HEK293 (cell line): ENCODE data around the gene EGFLAM.

Experiments
- CTCF ChIA-PET: fragments of 350-600 bp; formaldehyde crosslinking; extraction: SDS; loops from one replicate; lab custom pipeline; 2021; ENCODE audit warnings: antibody characterized with exemption; lab: Yijun Ruan, JAX
- POLR2A ChIA-PET: fragments of 300-600 bp; formaldehyde crosslinking; extraction: SDS; loops from one replicate; lab custom pipeline; 2020; ENCODE audit warnings: antibody characterized with exemption, inconsistent platforms; lab: Yijun Ruan, JAX
- H3K27ac ChIP-seq: fragments of 200-500 bp; sonication (Bioruptor generic); 2 replicates; pipeline ENCODE4 v1.5.1; 2014; ENCODE audit warnings: low read depth, low read length, control low read depth, inconsistent platforms; ENCODE audit errors: extremely low read depth
- H3K36me3 ChIP-seq, 2 experiments: fragments of 200-500 bp in 1 of 2; sonication (Bioruptor generic) in 1 of 2; 1 replicate in 1 of 2; 2 replicates in 1 of 2; pipeline ENCODE4 v1.5.1; 2014 to 2017; ENCODE audit warnings: inconsistent platforms in 2 of 2, low read length in 2 of 2; ENCODE audit not compliant: control insufficient read depth in 2 of 2, insufficient read depth in 1 of 2
- H3K4me1 ChIP-seq: fragments of 200-500 bp; sonication (Bioruptor generic); 2 replicates; pipeline ENCODE4 v1.5.1; 2014; ENCODE audit warnings: mild to moderate bottlenecking, low read length, inconsistent platforms; ENCODE audit not compliant: control insufficient read depth, insufficient read depth
- H3K4me3 ChIP-seq: 2 replicates; pipeline ENCODE4 v1.5.1; 2011; ENCODE audit warnings: low read depth, mild to moderate bottlenecking, control low read depth, low read length, moderate library complexity
- H3K9me3 ChIP-seq: fragments of 200-500 bp; sonication (Bioruptor generic); 2 replicates; pipeline ENCODE4 v1.5.1; 2014; ENCODE audit warnings: low read depth, low read length, inconsistent platforms; ENCODE audit not compliant: control insufficient read depth, insufficient read depth
- BCL11B ChIP-seq: fragments of 450-650 bp; formaldehyde crosslinking; IDR thresholded peaks from 2 replicates; pipeline ENCODE4 v1.5.1; 2016; ENCODE audit warnings: low read depth, missing biosample characterization, missing genetic modification characterization
- EGR2 ChIP-seq: fragments of 450-650 bp; formaldehyde crosslinking; IDR thresholded peaks from 2 replicates; pipeline ENCODE4 v1.5.1; 2016; ENCODE audit warnings: low read depth, missing biosample characterization, missing genetic modification characterization
- GLI4 ChIP-seq: fragments of 450-650 bp; formaldehyde crosslinking; IDR thresholded peaks from 2 replicates; pipeline ENCODE4 v1.5.1; 2016; ENCODE audit warnings: missing biosample characterization, missing genetic modification characterization
- IKZF3 ChIP-seq: fragments of 450-650 bp; IDR thresholded peaks from 2 replicates; pipeline ENCODE4 v1.5.0; 2018; ENCODE audit warnings: missing biosample characterization, mild to moderate bottlenecking, missing genetic modification characterization, moderate library complexity
- TRIM28 ChIP-seq: IDR thresholded peaks from 2 replicates; pipeline ENCODE4 v1.6.1; 2011; ENCODE audit warnings: low read length, control low read depth, borderline replicate concordance
- YY1 ChIP-seq: fragments of 450-650 bp; formaldehyde crosslinking; IDR thresholded peaks from 2 replicates; pipeline ENCODE4 v1.5.1; 2018; ENCODE audit warnings: missing biosample characterization, missing genetic modification characterization
- ZBTB1 ChIP-seq: fragments of 450-650 bp; formaldehyde crosslinking; IDR thresholded peaks from 2 replicates; pipeline ENCODE4 v1.5.1; 2016; ENCODE audit warnings: missing biosample characterization, missing genetic modification characterization
- ZBTB17 ChIP-seq: fragments of 450-650 bp; formaldehyde crosslinking; IDR thresholded peaks from 2 replicates; pipeline ENCODE4 v1.5.1; 2016; ENCODE audit warnings: missing biosample characterization, missing genetic modification characterization
- ZFHX2 ChIP-seq: fragments of 450-650 bp; formaldehyde crosslinking; conservative IDR thresholded peaks from 2 replicates; pipeline ENCODE4 v1.5.1; 2016; ENCODE audit warnings: missing biosample characterization, missing genetic modification characterization
- ZNF239 ChIP-seq: fragments of 450-650 bp; formaldehyde crosslinking; IDR thresholded peaks from 2 replicates; pipeline ENCODE4 v1.5.1; 2016; ENCODE audit warnings: missing biosample characterization, missing genetic modification characterization
- ZNF350 ChIP-seq: fragments of 450-650 bp; formaldehyde crosslinking; IDR thresholded peaks from 2 replicates; pipeline ENCODE4 v1.5.0; 2017; ENCODE audit warnings: missing biosample characterization, mild to moderate bottlenecking, missing genetic modification characterization
- ZNF366 ChIP-seq: fragments of 450-650 bp; formaldehyde crosslinking; conservative IDR thresholded peaks from 2 replicates; pipeline ENCODE4 v1.5.1; 2016; ENCODE audit warnings: missing biosample characterization, missing genetic modification characterization
- ZNF416 ChIP-seq: fragments of 450-650 bp; formaldehyde crosslinking; IDR thresholded peaks from 2 replicates; pipeline ENCODE4 v1.5.1; 2016; ENCODE audit warnings: missing biosample characterization, missing genetic modification characterization
- ZNF423 ChIP-seq: fragments of 450-650 bp; formaldehyde crosslinking; IDR thresholded peaks from 2 replicates; pipeline ENCODE4 v1.5.1; 2016; ENCODE audit warnings: missing biosample characterization, missing genetic modification characterization
- ZNF544 ChIP-seq: fragments of 450-650 bp; formaldehyde crosslinking; IDR thresholded peaks from 2 replicates; pipeline ENCODE4 v1.5.0; 2017; ENCODE audit warnings: missing biosample characterization, missing genetic modification characterization
- ZNF585B ChIP-seq: fragments of 450-650 bp; formaldehyde crosslinking; IDR thresholded peaks from 2 replicates; pipeline ENCODE4 v1.5.1; 2016; ENCODE audit warnings: missing biosample characterization, missing genetic modification characterization
- ZNF658 ChIP-seq: fragments of 450-650 bp; formaldehyde crosslinking; IDR thresholded peaks from 2 replicates; pipeline ENCODE4; 2016; ENCODE audit warnings: missing biosample characterization, missing genetic modification characterization
- ZNF660 ChIP-seq: fragments of 450-650 bp; IDR thresholded peaks from 2 replicates; pipeline ENCODE4 v1.5.1; 2018; ENCODE audit warnings: missing biosample characterization, mild to moderate bottlenecking, missing genetic modification characterization
- ZNF701 ChIP-seq: fragments of 450-650 bp; formaldehyde crosslinking; IDR thresholded peaks from 2 replicates; pipeline ENCODE4 v1.5.1; 2016; ENCODE audit warnings: missing biosample characterization, missing genetic modification characterization
- ZNF76 ChIP-seq: fragments of 450-650 bp; formaldehyde crosslinking; IDR thresholded peaks from 2 replicates; pipeline ENCODE4; 2016; ENCODE audit warnings: low read depth, missing biosample characterization, missing genetic modification characterization, borderline replicate concordance
- ZNF843 ChIP-seq: fragments of 450-650 bp; formaldehyde crosslinking; IDR thresholded peaks from 2 replicates; pipeline ENCODE4 v1.5.1; 2016; ENCODE audit warnings: missing biosample characterization, missing genetic modification characterization
- ZXDB ChIP-seq: fragments of 450-650 bp; formaldehyde crosslinking; IDR thresholded peaks from 2 replicates; pipeline ENCODE4 v1.5.1; 2016; ENCODE audit warnings: missing biosample characterization, missing genetic modification characterization
- TF ChIP-seq, protein P1 (sequence below): fragments of 450-650 bp; formaldehyde crosslinking; IDR thresholded peaks from 2 replicates; pipeline ENCODE4 v1.5.1; 2016; ENCODE audit warnings: missing biosample characterization, missing genetic modification characterization

EGFLAM gene

DNA sequence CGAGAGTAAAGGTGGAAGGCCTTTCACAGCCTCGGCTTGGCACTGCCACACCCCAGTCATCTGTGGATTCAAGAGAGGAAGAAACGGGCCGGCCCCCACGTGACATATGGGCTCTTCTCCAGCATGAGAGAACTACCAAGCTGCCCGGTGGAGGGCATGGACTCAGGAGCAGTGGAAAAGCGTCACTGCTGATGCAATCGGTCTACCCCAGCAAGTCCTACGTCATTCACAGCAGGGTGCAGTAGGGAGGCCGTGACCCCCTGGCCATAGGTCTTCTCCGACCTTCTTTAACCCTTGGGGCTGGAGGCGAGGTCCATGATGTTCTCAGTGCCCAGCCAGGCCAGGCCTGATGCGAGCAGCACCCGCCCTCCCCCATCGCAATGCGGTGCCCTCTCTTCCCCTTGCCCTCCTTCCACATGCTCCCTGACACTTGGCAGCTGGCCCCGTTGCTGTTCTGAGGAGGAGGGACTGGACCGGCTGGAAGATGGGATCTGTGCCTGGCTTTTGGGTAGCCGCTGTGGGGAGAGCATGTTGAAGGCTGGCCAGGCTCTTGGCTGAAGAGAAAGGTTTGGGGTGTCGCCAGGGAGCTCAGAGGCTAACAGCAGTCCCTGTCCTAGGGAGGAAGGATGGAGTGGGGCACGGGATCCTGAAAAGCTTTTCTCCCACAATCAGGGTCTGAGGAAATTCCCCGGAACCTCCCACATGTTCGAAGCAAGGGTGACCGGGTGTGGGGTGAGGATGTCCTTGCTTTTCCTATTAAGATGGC lies 208.2 kb downstream of the EGFLAM start:
- POLR2A ChIA-PET: no interaction called here
- TF ChIP-seq BCL11B (no peak), ZNF843 (tag by site-specific recombination) (no peak), ZNF585B (tag by site-specific recombination) (no peak), ZNF350 (tag by site-specific recombination) (no peak), ZXDB (tag by site-specific recombination) (no peak), ZBTB1 (no peak), ZNF660 (no peak), ZBTB17 (tag by site-specific recombination) (no peak), ZNF239 (tag by site-specific recombination) (no peak), EGR2 (no peak), ZNF416 (tag by site-specific recombination) (no peak), YY1 (tag by site-specific recombination) (no peak), GLI4 (tag by site-specific recombination) (no peak), ZNF76 (tag by site-specific recombination) (no peak), ZNF423 (tag by site-specific recombination) (no peak), IKZF3 (tag by site-specific recombination) (no peak), ZFHX2 (tag by site-specific recombination) (no peak), TRIM28 (no peak)
- TF ChIP-seq, protein P1, sequence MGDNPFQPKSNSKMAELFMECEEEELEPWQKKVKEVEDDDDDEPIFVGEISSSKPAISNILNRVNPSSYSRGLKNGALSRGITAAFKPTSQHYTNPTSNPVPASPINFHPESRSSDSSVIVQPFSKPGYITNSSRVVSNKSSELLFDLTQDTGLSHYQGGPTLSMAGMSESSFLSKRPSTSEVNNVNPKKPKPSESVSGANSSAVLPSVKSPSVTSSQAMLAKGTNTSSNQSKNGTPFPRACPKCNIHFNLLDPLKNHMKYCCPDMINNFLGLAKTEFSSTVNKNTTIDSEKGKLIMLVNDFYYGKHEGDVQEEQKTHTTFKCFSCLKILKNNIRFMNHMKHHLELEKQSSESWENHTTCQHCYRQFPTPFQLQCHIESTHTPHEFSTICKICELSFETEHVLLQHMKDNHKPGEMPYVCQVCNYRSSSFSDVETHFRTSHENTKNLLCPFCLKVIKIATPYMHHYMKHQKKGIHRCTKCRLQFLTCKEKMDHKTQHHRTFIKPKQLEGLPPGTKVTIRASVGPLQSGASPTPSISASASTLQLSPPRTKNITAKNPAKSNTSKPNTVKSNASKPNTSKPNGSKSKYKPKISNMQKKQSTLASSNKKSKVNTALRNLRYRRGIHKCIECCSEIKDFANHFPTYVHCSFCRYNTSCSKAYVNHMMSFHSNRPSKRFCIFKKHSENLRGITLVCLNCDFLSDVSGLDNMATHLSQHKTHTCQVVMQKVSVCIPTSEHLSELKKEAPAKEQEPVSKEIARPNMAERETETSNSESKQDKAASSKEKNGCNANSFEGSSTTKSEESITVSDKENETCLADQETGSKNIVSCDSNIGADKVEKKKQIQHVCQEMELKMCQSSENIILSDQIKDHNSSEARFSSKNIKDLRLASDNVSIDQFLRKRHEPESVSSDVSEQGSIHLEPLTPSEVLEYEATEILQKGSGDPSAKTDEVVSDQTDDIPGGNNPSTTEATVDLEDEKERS: no peak
- no peaks in the 10 kb centered on the region for H3K9me3 ChIP-seq
- peaks cover 15% of the 10 kb centered on the region for H3K4me1 ChIP-seq
- no peaks in the 10 kb centered on the region for H3K36me3 ChIP-seq
- CTCF ChIA-PET: interaction anchor here (0.9 kb wide), 1 partner anchor 11 kb away, joined by 3 read pairs; no protein-coding TSS in a partner anchor
- H3K4me3 ChIP-seq: no peak overlapping the region
- no peak overlapping the region for H3K27ac ChIP-seq

DNA sequence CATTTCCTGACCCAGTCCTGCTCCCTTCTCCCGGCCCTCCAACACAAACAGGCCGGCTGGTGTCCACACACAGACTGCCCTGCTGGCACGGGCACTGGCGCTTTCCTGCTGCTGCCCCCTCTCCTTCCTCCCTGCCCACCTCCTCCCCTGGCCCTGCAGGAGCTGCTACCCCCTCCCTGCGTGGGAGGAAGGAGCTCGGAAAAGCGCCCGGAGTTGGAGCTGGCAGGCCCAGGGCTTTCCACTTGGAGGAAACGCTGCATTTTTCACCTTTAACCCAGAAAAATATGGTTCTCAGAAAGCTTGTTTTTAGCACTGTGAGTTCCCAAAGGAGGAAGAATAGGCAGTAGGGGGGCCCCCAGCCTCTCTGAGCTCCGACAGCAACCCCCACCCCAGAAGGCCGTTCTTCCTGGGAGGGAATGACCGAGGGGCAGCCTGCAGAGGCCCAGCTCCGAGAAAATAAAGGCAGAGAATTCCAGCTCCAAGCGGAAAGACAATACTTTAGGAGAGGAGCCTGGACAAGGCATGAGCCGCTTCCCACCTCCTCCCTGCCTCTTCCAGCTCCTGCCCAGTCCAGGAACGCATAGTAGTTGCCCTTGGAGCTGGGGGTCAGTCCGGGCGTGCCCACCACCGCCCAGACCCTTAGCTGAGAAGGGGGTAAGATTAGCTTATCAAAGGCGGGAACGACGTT lies 209.1 kb downstream of the EGFLAM start:
- POLR2A ChIA-PET: interaction anchor here (0.6 kb wide), 1 partner anchor 128 kb away, joined by 3 read pairs; no protein-coding TSS in a partner anchor
- Histone ChIP-seq H3K27ac (no peak overlapping the region), H3K4me1 (peaks cover 15% of the 10 kb centered on the region), H3K4me3 (no peak overlapping the region), H3K9me3 (no peaks in the 10 kb centered on the region), H3K36me3 (no peaks in the 10 kb centered on the region)
- CTCF ChIA-PET: interaction anchor here (0.9 kb wide), 1 partner anchor 11 kb away, joined by 3 read pairs; no protein-coding TSS in a partner anchor
- TF ChIP-seq ZNF701 (tag by site-specific recombination) (no peak), ZNF658 (tag by site-specific recombination) (no peak), IKZF3 (tag by site-specific recombination) (no peak), ZNF366 (no peak), ZBTB1 (no peak), ZNF544 (tag by site-specific recombination) (no peak)
